ENCODE measurements around the gene ACIN1.

The ACIN1 gene

DNA sequence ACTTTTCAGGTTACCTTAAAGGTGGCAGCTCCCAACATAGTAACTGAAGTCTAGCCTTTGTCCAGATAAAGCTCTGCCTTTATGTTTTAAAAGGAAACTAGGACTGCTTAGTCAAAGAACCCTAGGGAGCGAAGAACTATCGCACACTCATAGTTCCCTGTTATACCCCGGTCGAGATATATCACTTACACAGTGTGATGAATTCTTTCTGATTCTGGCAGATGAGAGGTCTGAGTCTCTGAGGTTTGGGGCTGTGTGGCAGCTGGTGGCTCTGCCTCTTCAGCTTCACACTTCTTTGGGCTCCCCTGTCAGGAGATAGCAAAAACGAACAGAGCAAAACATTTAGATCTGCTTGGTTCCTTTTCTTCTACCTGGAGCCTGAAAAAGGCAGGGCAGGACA is 17.0 kb downstream of the ACIN1 start:
- Mint-ChIP-seq H3K36me3 (peaks cover 67% of the 10 kb centered on the region), H3K4me1 (no peaks in the 10 kb centered on the region), H3K9me3 (no peaks in the 10 kb centered on the region), H3K27ac (no peak overlapping the region), H3K4me3 (no peak overlapping the region), H3K27me3 (no peaks in the 10 kb centered on the region)
- CTCF ChIA-PET = interaction anchor here (0.8 to 3.2 kb wide), 15 partner anchors 9 to 207 kb away, joined by 3 to 28 read pairs (median 7); partner anchors contain the start of genes ACIN1 and C14orf119
- no peak for DNase-seq

GRCh38 chr14:23076785-23077408 is 18.0 kb downstream of the ACIN1 start:
- Mint-ChIP-seq H3K27ac (no peak overlapping the region), H3K9me3 (no peaks in the 10 kb centered on the region), H3K27me3 (no peaks in the 10 kb centered on the region), H3K4me3 (no peak overlapping the region), H3K4me1 (peaks cover 5% of the 10 kb centered on the region), H3K36me3 (peaks cover 76% of the 10 kb centered on the region)
- CTCF ChIA-PET = interaction anchor here (0.6 to 3.2 kb wide), 23 partner anchors 8 to 169 kb away, joined by 3 to 28 read pairs (median 5); partner anchors contain the start of genes ACIN1 and C14orf119
- DNase-seq = peak; percentile 51

GRCh38 chr14:23074906-23075305 is 20.0 kb downstream of the ACIN1 start:
- CTCF ChIA-PET = interaction anchor here (1.2 to 1.6 kb wide), 4 partner anchors 9 to 112 kb away, joined by 3 to 6 read pairs (median 3); no protein-coding TSS in a partner anchor
- Mint-ChIP-seq H3K4me1 (peaks cover 22% of the 10 kb centered on the region), H3K9me3 (no peaks in the 10 kb centered on the region), H3K27me3 (no peaks in the 10 kb centered on the region), H3K36me3 (peaks cover 66% of the 10 kb centered on the region), H3K27ac (no peak overlapping the region), H3K4me3 (no peak overlapping the region)
- DNase-seq = no peak

DNA sequence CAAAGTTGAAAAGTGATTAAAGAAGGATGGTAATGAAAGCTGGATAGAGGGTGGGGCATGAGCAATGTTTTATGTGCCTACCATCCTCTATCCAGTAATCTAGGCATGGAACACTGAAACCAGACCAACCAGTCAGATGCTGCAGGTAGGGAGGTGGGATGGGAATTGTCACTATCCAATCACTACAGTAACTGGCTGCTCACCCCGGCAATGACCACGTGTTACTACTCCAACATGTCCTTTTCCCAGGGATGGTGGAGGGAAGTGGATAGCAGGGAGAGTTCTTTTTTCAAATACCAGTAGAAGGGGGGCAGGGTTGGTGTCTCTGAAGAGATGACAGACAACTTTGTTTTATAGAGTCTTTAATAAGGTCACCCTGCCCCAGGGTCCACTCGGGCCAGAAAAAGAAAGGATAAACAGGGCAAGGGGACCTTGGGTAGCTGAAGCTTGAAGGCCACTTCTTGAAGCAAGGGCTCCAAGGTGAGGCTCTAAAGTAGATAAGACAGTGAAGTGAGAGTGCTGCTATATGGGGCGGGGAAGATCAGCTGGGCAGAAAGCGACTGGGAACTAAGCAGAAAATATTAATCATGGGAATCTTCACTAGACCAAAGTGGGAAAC is 22.9 kb downstream of the ACIN1 start:
- H3K36me3 Mint-ChIP-seq = peaks cover 50% of the 10 kb centered on the region
- peak overlapping the region; percentile 88 for H3K27ac Mint-ChIP-seq
- no peaks in the 10 kb centered on the region for H3K27me3 Mint-ChIP-seq
- peak overlapping the region; percentile 92 for H3K4me3 Mint-ChIP-seq
- CTCF ChIA-PET = interaction anchor here (0.8 to 3.3 kb wide), 8 partner anchors 9 to 115 kb away, joined by 4 to 14 read pairs (median 7); partner anchors contain the start of genes ACIN1, C14orf119 and CDH24
- H3K4me1 Mint-ChIP-seq = peaks cover 36% of the 10 kb centered on the region
- DNase-seq = no peak
- H3K9me3 Mint-ChIP-seq = no peaks in the 10 kb centered on the region

GRCh38 chr14:23071244-23071920 is 23.6 kb downstream of the ACIN1 start:
- CTCF ChIA-PET = interaction anchor here (0.7 to 3.3 kb wide), 11 partner anchors 9 to 926 kb away, joined by 3 to 14 read pairs (median 6); partner anchors contain the start of genes ACIN1, C14orf119 and CDH24
- no peaks in the 10 kb centered on the region for H3K27me3 Mint-ChIP-seq
- peak; percentile 89 for DNase-seq
- peak overlapping the region; percentile 88 for H3K27ac Mint-ChIP-seq
- peaks cover 48% of the 10 kb centered on the region for H3K36me3 Mint-ChIP-seq
- peak overlapping the region; percentile 92 for H3K4me3 Mint-ChIP-seq
- peaks cover 36% of the 10 kb centered on the region for H3K4me1 Mint-ChIP-seq
- H3K9me3 Mint-ChIP-seq = no peaks in the 10 kb centered on the region

DNA sequence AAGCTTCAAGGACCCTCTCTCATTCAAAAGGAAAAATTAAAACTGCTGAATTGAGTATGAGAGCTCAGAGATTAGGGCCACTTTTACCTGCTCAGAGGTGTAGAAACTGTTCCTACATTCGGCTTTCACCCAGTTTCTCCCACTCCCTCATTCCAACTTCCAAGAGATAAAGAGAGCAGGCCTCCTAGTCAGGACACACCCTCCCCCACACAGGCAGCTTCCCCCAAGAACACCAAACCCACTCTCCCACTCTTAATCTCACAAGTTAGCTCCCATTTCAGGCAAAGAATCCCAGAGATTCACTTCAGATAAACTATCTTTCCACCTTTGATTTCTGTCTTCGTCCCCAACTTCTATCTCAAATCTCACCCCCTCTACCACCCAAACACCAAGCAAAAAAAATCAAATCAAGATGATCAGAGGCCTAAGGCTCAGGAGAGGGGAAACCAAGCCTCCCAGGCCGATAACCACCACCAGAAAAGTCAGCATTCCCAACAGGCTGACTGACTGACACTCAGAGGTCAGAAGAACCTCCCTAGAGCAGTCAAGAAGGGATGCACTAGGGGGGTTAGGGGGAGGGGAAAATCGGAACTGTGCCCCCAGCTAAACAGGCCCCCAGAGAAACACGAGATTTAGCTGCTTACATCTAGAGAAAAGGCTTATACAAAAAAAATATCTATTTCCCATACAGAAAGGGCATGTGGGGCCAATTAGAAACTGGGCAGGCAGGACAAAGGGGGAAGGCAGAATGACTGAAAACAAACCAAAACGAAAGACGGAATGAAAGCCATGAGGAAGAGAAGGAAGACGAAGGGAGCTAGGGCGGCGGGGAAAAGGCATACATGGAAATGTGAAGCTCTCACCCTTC is 24.4 kb downstream of the ACIN1 start:
- Mint-ChIP-seq H3K4me3 (peak overlapping the region; percentile 92), H3K27me3 (no peaks in the 10 kb centered on the region), H3K9me3 (no peaks in the 10 kb centered on the region), H3K4me1 (peaks cover 39% of the 10 kb centered on the region), H3K36me3 (peaks cover 48% of the 10 kb centered on the region), H3K27ac (peak overlapping the region; percentile 53)
- CTCF ChIA-PET = interaction anchor here (0.7 to 3.3 kb wide), 9 partner anchors 10 to 925 kb away, joined by 3 to 14 read pairs (median 9); partner anchors contain the start of genes ACIN1, C14orf119 and CDH24
- DNase-seq = no peak

- CTCF ChIA-PET = interaction anchor here (0.9 to 4.0 kb wide), 41 partner anchors 8 to 498 kb away, joined by 3 to 37 read pairs (median 6); partner anchors contain the start of genes ACIN1, C14orf119, CEBPE and RBM23
- Mint-ChIP-seq H3K9me3 (no peaks in the 10 kb centered on the region), H3K27ac (peak overlapping the region; percentile 75), H3K4me3 (no peak overlapping the region), H3K27me3 (no peaks in the 10 kb centered on the region), H3K4me1 (peaks cover 39% of the 10 kb centered on the region), H3K36me3 (peaks cover 43% of the 10 kb centered on the region)
- no peak for DNase-seq
Measured at GRCh38 chr14:23069413-23069806, 25.5 kb downstream of the ACIN1 start.

GRCh38 chr14:23068789-23069412 is 26.0 kb downstream of the ACIN1 start:
- Mint-ChIP-seq H3K27me3 (no peaks in the 10 kb centered on the region), H3K36me3 (peaks cover 44% of the 10 kb centered on the region), H3K4me3 (peak overlapping the region; percentile 34), H3K4me1 (peaks cover 39% of the 10 kb centered on the region), H3K27ac (peak overlapping the region; percentile 75), H3K9me3 (no peaks in the 10 kb centered on the region)
- CTCF ChIA-PET = interaction anchor here (0.5 to 4.0 kb wide), 47 partner anchors 8 to 497 kb away, joined by 3 to 37 read pairs (median 5); partner anchors contain the start of genes ACIN1, C14orf119, CEBPE and RBM23
- peak; percentile 86 for DNase-seq

GRCh38 chr14:23067847-23068788 is 26.8 kb downstream of the ACIN1 start:
- H3K4me3 Mint-ChIP-seq = no peak overlapping the region
- peaks cover 39% of the 10 kb centered on the region for H3K4me1 Mint-ChIP-seq

GRCh38 chr14:23066855-23067744 is 27.8 kb downstream of the ACIN1 start:
- H3K4me1 Mint-ChIP-seq = peaks cover 36% of the 10 kb centered on the region
- H3K27ac Mint-ChIP-seq = no peak overlapping the region
- DNase-seq = no peak
- H3K4me3 Mint-ChIP-seq = no peak overlapping the region
- no peaks in the 10 kb centered on the region for H3K27me3 Mint-ChIP-seq
- CTCF ChIA-PET = interaction anchor here (1.0 to 4.0 kb wide), 10 partner anchors 8 to 233 kb away, joined by 3 to 37 read pairs (median 16); partner anchors contain the start of genes ACIN1, AJUBA, C14orf119 and PSMB11
- peaks cover 54% of the 10 kb centered on the region for H3K36me3 Mint-ChIP-seq
- no peaks in the 10 kb centered on the region for H3K9me3 Mint-ChIP-seq

More at GRCh38 chr14:23067847-23068788, 26.8 kb downstream of the ACIN1 start:
- DNase-seq = no peak
- CTCF ChIA-PET = interaction anchor here (0.5 to 4.0 kb wide), 48 partner anchors 7 to 496 kb away, joined by 3 to 37 read pairs (median 5); partner anchors contain the start of genes ACIN1, C14orf119, CEBPE and PSMB11
- Mint-ChIP-seq H3K27ac (peak overlapping the region; percentile 75), H3K36me3 (peaks cover 51% of the 10 kb centered on the region), H3K27me3 (no peaks in the 10 kb centered on the region), H3K9me3 (no peaks in the 10 kb centered on the region)

GRCh38 chr14:23066368-23066767 is 28.6 kb downstream of the ACIN1 start:
- Mint-ChIP-seq H3K27ac (no peak overlapping the region), H3K36me3 (peaks cover 52% of the 10 kb centered on the region), H3K9me3 (no peaks in the 10 kb centered on the region), H3K4me3 (no peak overlapping the region), H3K27me3 (no peaks in the 10 kb centered on the region), H3K4me1 (peaks cover 29% of the 10 kb centered on the region)
- CTCF ChIA-PET = interaction anchor here (0.9 to 4.0 kb wide), 6 partner anchors 8 to 234 kb away, joined by 3 to 37 read pairs (median 5); partner anchors contain the start of gene AJUBA
- DNase-seq = no peak
